ENCODE results near the gene SLFN11.

- TF ChIP-seq CTCF (IDR thresholded peaks at IDR 0.05) (no peak), POLR2A (IDR thresholded peaks at IDR 0.05) (no peak), POLR2AphosphoS5 (IDR thresholded peaks at IDR 0.05) (no peak)
Observed at GRCh38 chr17:35345445-35345925, 27.9 kb downstream of the SLFN11 start.
